ENCODE measurements around the gene NFE2. TPM values are rescaled to one million over a fixed set of nuclear protein-coding genes. Genes with fewer than 3 reads are reported as not detected.

NFE2 gene
- total RNA-seq, 6 donors from 2014 or later = 2.7 to 16.8 (median 9.3) TPM

GRCh38 chr12:54276368-54276767 lies 24.4 kb downstream of the NFE2 start:
- Histone ChIP-seq H3K27me3 (no peaks in the 10 kb centered on the region), H3K36me3 (peaks cover 0 to 18% (median 0%) of the 10 kb centered on the region in 4 donors), H3K27ac (no peak overlapping the region), H3K4me3 (no peak overlapping the region), H3K9me3 (no peaks in the 10 kb centered on the region), H3K4me1 (peaks cover 21 to 24% (median 22%) of the 10 kb centered on the region in 4 donors)
- ATAC-seq (ENCODE audit: low FRiP score in 2 of 2) (no peak), DNase-seq (no peak)
- no peak for TF ChIP-seq POLR2A (IDR thresholded peaks at IDR 0.05)
- no peak for TF ChIP-seq EP300 (IDR thresholded peaks at IDR 0.05)
- TF ChIP-seq CTCF (IDR thresholded peaks at IDR 0.05) = no peak
- 87 to 88% methylated on average over 3 of the region's 3 CpGs for whole genome bisulfite sequencing, 2 donors

GRCh38 chr12:54273981-54274380 lies 26.8 kb downstream of the NFE2 start:
- H3K36me3 ChIP-seq = peaks cover 0 to 14% (median 0%) of the 10 kb centered on the region in 4 donors
- ATAC-seq (ENCODE audit: low FRiP score in 2 of 2) (no peak), DNase-seq (no peak)
- H3K4me1 ChIP-seq = peaks cover 19 to 24% (median 20%) of the 10 kb centered on the region in 4 donors
- no peak overlapping the region for H3K4me3 ChIP-seq
- no peaks in the 10 kb centered on the region for H3K27me3 ChIP-seq
- no peaks in the 10 kb centered on the region for H3K9me3 ChIP-seq
- no peak for TF ChIP-seq POLR2AphosphoS5 (IDR thresholded peaks at IDR 0.05)
- no peak for TF ChIP-seq CTCF (IDR thresholded peaks at IDR 0.05)
- TF ChIP-seq EP300 (IDR thresholded peaks at IDR 0.05) = no peak
- no peak for TF ChIP-seq POLR2A (IDR thresholded peaks at IDR 0.05)
- WGBS, 2 donors = 71 to 84% methylated on average over 2 of the region's 2 CpGs
- H3K27ac ChIP-seq = no peak overlapping the region

GRCh38 chr12:54272214-54272613 lies 28.6 kb downstream of the NFE2 start:
- no peak for TF ChIP-seq POLR2A (IDR thresholded peaks at IDR 0.05)
- no peak for TF ChIP-seq EP300 (IDR thresholded peaks at IDR 0.05)
- no peak for TF ChIP-seq POLR2AphosphoS5 (IDR thresholded peaks at IDR 0.05)
- no peak for TF ChIP-seq CTCF (IDR thresholded peaks at IDR 0.05)
- Histone ChIP-seq H3K27me3 (no peaks in the 10 kb centered on the region), H3K4me3 (no peak overlapping the region), H3K27ac (no peak overlapping the region), H3K36me3 (peaks cover 0 to 14% (median 0%) of the 10 kb centered on the region in 4 donors), H3K9me3 (no peaks in the 10 kb centered on the region), H3K4me1 (peaks cover 2 to 8% (median 2%) of the 10 kb centered on the region in 4 donors)
- 57 to 62% methylated on average over 1 of the region's 1 CpG for WGBS, 2 donors
- ATAC-seq (ENCODE audit: low FRiP score in 2 of 2) (no peak), DNase-seq (no peak)

- ATAC-seq (ENCODE audit: low FRiP score in 2 of 2) (no peak), DNase-seq (no peak)
- H3K36me3 ChIP-seq = peaks cover 0 to 14% (median 0%) of the 10 kb centered on the region in 4 donors
- no peak overlapping the region for H3K4me3 ChIP-seq
- H3K4me1 ChIP-seq = peaks cover 0 to 3% (median 0%) of the 10 kb centered on the region in 4 donors
- no peak overlapping the region for H3K27ac ChIP-seq
- 91 to 92% methylated on average over 2 of the region's 2 CpGs for WGBS, 2 donors
- H3K27me3 ChIP-seq = no peaks in the 10 kb centered on the region
- TF ChIP-seq POLR2AphosphoS5 (IDR thresholded peaks at IDR 0.05) (no peak), POLR2A (IDR thresholded peaks at IDR 0.05) (no peak), CTCF (IDR thresholded peaks at IDR 0.05) (no peak), EP300 (IDR thresholded peaks at IDR 0.05) (no peak)
- no peaks in the 10 kb centered on the region for H3K9me3 ChIP-seq
Observed at GRCh38 chr12:54270345-54270744, 30.5 kb downstream of the NFE2 start.

- TF ChIP-seq POLR2AphosphoS5 (IDR thresholded peaks at IDR 0.05) = no peak
- TF ChIP-seq EP300 (IDR thresholded peaks at IDR 0.05) = no peak
- no peak for TF ChIP-seq POLR2A (IDR thresholded peaks at IDR 0.05)
- no peak for TF ChIP-seq CTCF (IDR thresholded peaks at IDR 0.05)
- ATAC-seq (ENCODE audit: low FRiP score in 2 of 2) (no peak), DNase-seq (no peak)
- Histone ChIP-seq H3K4me1 (peaks cover 0 to 10% (median 7%) of the 10 kb centered on the region in 4 donors), H3K36me3 (no peaks in the 10 kb centered on the region), H3K4me3 (no peak overlapping the region), H3K27ac (no peak overlapping the region), H3K9me3 (no peaks in the 10 kb centered on the region), H3K27me3 (no peaks in the 10 kb centered on the region)
- 96 to 98% methylated on average over 2 of the region's 2 CpGs for WGBS, 2 donors
Observed at GRCh38 chr12:54266852-54267251, 34.0 kb downstream of the NFE2 start.
